Measurements from ENCODE around the gene CRISPLD2.

Gene CRISPLD2

DNA sequence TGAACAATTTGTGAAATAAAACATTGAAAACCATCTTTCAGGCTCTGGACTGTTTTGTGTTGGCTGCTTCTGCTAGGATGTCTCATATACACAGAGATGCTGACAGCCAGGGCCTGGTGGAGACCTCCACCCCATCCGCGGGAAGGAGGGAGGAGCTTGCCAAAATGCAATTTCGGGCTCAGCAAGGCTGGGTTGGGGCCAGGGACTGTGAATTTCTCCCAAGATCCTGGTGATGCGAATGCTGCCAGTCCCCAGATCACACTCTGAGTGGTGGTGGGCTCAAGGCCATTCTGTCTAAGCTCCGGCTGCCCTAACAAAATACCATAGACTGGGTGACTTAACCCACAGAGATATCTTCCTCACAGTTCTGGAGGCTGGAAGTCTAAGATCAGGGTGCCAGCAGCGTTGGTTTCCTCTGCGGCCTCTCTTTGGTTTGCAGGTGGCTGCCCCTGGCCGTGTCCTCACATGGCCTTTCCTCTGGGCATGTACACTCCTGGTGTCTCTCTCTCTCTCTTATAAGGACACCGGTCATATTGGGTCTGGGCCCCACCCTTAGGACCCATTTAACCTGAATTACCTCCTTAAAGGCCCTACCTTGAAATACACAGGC is 89.8 kb downstream of the CRISPLD2 start:
- TF ChIP-seq, protein P1, sequence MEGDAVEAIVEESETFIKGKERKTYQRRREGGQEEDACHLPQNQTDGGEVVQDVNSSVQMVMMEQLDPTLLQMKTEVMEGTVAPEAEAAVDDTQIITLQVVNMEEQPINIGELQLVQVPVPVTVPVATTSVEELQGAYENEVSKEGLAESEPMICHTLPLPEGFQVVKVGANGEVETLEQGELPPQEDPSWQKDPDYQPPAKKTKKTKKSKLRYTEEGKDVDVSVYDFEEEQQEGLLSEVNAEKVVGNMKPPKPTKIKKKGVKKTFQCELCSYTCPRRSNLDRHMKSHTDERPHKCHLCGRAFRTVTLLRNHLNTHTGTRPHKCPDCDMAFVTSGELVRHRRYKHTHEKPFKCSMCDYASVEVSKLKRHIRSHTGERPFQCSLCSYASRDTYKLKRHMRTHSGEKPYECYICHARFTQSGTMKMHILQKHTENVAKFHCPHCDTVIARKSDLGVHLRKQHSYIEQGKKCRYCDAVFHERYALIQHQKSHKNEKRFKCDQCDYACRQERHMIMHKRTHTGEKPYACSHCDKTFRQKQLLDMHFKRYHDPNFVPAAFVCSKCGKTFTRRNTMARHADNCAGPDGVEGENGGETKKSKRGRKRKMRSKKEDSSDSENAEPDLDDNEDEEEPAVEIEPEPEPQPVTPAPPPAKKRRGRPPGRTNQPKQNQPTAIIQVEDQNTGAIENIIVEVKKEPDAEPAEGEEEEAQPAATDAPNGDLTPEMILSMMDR (IDR thresholded peaks at IDR 0.05; ENCODE audit: control insufficient read depth, insufficient read depth, low read depth, low read length, missing control alignments), result no peak
- no peak overlapping the region for H3K4me3 ChIP-seq (ENCODE audit: control insufficient read depth, low read depth, low read length)
- no peak for DNase-seq (ENCODE audit: low read depth)

DNA sequence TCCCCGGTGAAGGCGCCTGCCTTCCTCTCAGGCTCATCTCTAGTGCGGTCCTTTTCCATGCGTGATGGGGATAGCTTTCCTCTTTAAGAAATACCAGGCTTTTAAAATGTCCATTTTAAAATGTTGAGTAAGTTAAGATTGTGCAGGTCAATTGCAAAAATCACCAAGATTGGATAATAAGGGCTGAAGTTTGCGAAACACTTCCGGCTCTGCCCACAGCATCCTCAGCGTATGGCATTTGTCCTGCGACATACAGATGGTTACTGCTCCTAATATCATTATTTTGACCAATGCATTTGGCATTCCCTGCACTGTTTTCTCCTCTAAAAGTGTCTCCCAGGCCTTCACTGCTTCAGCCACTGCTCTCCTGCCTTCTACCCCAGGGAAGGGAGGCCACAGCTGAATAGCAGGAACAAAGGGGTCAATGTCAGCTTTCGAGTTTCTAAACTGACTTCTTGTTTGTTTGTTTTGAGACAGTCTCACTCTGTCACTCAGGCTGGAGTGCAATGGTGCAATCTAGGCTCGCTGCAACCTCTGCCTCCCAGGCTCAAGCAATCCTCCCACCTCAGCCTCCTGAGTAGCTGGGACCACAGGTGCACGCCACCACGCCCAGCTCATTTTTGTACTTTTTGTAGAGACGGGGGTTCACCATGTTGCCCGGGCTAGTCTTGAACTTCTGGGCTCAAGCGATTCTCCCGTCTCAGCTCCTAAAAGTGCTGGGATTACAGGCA is 91.9 kb downstream of the CRISPLD2 start:
- peak; percentile 28 for DNase-seq (ENCODE audit: low read depth)
- no peak overlapping the region for H3K4me3 ChIP-seq (ENCODE audit: control insufficient read depth, low read depth, low read length)
- TF ChIP-seq, protein P1 (IDR thresholded peaks at IDR 0.05; ENCODE audit: control insufficient read depth, insufficient read depth, low read depth, low read length, missing control alignments), result no peak

DNA sequence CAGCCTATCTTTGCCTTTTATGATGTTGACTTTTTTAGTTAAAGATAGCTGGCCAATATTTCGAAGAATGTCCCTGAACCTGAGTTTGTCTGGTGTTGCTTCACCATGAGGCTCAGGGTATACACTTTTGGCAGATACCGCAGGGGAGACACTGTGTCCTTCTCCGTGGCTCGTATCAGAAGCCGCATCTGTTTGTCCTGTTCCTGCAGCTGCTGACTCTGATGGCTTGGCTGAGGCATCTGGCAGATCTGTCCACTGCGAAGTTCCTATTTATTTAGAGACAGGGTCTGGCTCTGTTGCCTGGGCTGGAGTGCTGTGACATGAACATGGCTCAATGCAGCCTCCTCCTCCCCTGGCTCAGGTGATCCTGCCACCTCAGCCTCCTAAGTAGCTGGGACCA is 93.5 kb downstream of the CRISPLD2 start:
- TF ChIP-seq, protein P1 (IDR thresholded peaks at IDR 0.05; ENCODE audit: control insufficient read depth, insufficient read depth, low read depth, low read length, missing control alignments), result no peak
- no peak for DNase-seq (ENCODE audit: low read depth)
- no peak overlapping the region for H3K4me3 ChIP-seq (ENCODE audit: control insufficient read depth, low read depth, low read length)

GRCh38 chr16:84914273-84914672 is 94.5 kb downstream of the CRISPLD2 start:
- no peak overlapping the region for H3K4me3 ChIP-seq (ENCODE audit: control insufficient read depth, low read depth, low read length)
- TF ChIP-seq, protein P1 (IDR thresholded peaks at IDR 0.05; ENCODE audit: control insufficient read depth, insufficient read depth, low read depth, low read length, missing control alignments), result no peak
- no peak for DNase-seq (ENCODE audit: low read depth)

GRCh38 chr16:84916178-84916577 is 96.4 kb downstream of the CRISPLD2 start:
- DNase-seq (ENCODE audit: low read depth), result no peak
- TF ChIP-seq, protein P1 (IDR thresholded peaks at IDR 0.05; ENCODE audit: control insufficient read depth, insufficient read depth, low read depth, low read length, missing control alignments), result no peak
- H3K4me3 ChIP-seq (ENCODE audit: control insufficient read depth, low read depth, low read length), result no peak overlapping the region

DNA sequence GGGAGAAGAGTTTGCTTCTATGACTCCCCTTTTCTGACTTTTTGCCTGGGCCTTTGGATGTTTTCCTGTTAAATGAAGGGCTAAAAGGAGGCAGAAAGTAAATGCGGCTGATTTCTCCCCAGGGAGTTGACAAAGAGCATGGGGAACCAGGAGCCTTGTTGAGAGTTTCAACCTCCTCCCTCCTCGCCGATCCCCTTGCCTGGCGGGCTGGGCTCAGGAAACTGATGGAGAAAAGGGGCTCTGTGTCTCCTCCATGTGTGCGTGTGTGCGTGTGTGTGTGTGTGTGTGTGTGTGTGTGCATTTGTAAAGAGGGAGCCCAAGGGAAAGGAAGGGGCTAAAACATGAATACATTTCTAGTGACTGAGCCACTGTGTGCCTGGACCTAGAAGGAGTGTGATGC is 97.1 kb downstream of the CRISPLD2 start:
- H3K4me3 ChIP-seq (ENCODE audit: control insufficient read depth, low read depth, low read length), result no peak overlapping the region
- TF ChIP-seq, protein P1 (IDR thresholded peaks at IDR 0.05; ENCODE audit: control insufficient read depth, insufficient read depth, low read depth, low read length, missing control alignments), result no peak
- DNase-seq (ENCODE audit: low read depth), result no peak

Data from AG09309 (cell line).